ENCODE data around the gene TBX21. TPM values are rescaled to one million over a fixed set of nuclear protein-coding genes. Genes with fewer than 3 reads are reported as not detected.

The TBX21 gene
- total RNA-seq, 1 experiment from 2014 or later: 0.15 TPM

GRCh38 chr17:47720754-47721533, 12.1 kb upstream of the TBX21 start:
- peak overlapping the region; percentile 53 for H3K4me3 Mint-ChIP-seq
- no peaks in the 10 kb centered on the region for H3K9me3 Mint-ChIP-seq
- peaks cover 14% of the 10 kb centered on the region for H3K4me1 Mint-ChIP-seq
- no peak overlapping the region for H3K27ac Mint-ChIP-seq
- ATAC-seq (peak; percentile 72), DNase-seq (ENCODE audit: low spot score) (peak; percentile 59)
- ChIA-PET CTCF (interaction anchor here (1.3 to 1.7 kb wide), 2 partner anchors 12 to 21 kb away, joined by 7 to 9 read pairs; partner anchors contain the start of gene TBX21), POLR2A (no interaction called here)
- H3K36me3 Mint-ChIP-seq: no peaks in the 10 kb centered on the region
- peaks cover 61% of the 10 kb centered on the region for H3K27me3 Mint-ChIP-seq (ENCODE audit: low read depth)
- peak; percentile 90 for TF ChIP-seq NFE2L1 (CRISPR knock-in tag; IDR thresholded peaks at IDR 0.05)
- TF ChIP-seq GABPB1 (CRISPR knock-in tag; IDR thresholded peaks at IDR 0.05): no peak
- peak; percentile 89 for TF ChIP-seq TP53 (CRISPR knock-in tag; IDR thresholded peaks at IDR 0.05)
- TF ChIP-seq ZBTB21 (CRISPR knock-in tag; IDR thresholded peaks at IDR 0.05; ENCODE audit: borderline replicate concordance): peak; percentile 68; the same call in 1 of the 2 replicates
- no peak for TF ChIP-seq AR (CRISPR knock-in tag; IDR thresholded peaks at IDR 0.05)
- TF ChIP-seq JAZF1 (CRISPR knock-in tag; IDR thresholded peaks at IDR 0.05): no peak
- TF ChIP-seq IRF2 (CRISPR knock-in tag; IDR thresholded peaks at IDR 0.05; ENCODE audit: borderline replicate concordance, low read depth): no peak
- TF ChIP-seq NR1H2 (CRISPR knock-in tag; IDR thresholded peaks at IDR 0.05): 0 out of 2 replicates have a peak, but pooled peaks have one; percentile 56
- no peak for TF ChIP-seq STAT6 (CRISPR knock-in tag; conservative IDR thresholded peaks at IDR 0.05; ENCODE audit: low read depth)
- peak; percentile 46; the same call in 1 of the 2 replicates for TF ChIP-seq ZNF232 (CRISPR knock-in tag; IDR thresholded peaks at IDR 0.05)
- no peak for TF ChIP-seq CDX4 (CRISPR knock-in tag; IDR thresholded peaks at IDR 0.05; ENCODE audit: borderline replicate concordance)
- TF ChIP-seq TEAD1 (CRISPR knock-in tag; IDR thresholded peaks at IDR 0.05): peak; percentile 97
- 0 out of 2 replicates have a peak, but pooled peaks have one; percentile 51 for TF ChIP-seq ATF3 (CRISPR knock-in tag; conservative IDR thresholded peaks at IDR 0.05)
- TF ChIP-seq FOXP4 (CRISPR knock-in tag; IDR thresholded peaks at IDR 0.05): peak; percentile 89; the same call in 1 of the 2 replicates
- TF ChIP-seq MYBL2 (CRISPR knock-in tag; IDR thresholded peaks at IDR 0.05): peak; percentile 63; the same call in 1 of the 2 replicates
- TF ChIP-seq TCF7 (CRISPR knock-in tag; IDR thresholded peaks at IDR 0.05; ENCODE audit: low read depth): no peak; the same call in 1 of the 2 replicates
- TF ChIP-seq JUN (CRISPR knock-in tag; IDR thresholded peaks at IDR 0.05): peak; percentile 88; the same call in 1 of the 2 replicates
- peak; percentile 97 for TF ChIP-seq FOXP1 (CRISPR knock-in tag; IDR thresholded peaks at IDR 0.05; ENCODE audit: borderline replicate concordance)
- TF ChIP-seq IRF1 (CRISPR knock-in tag; IDR thresholded peaks at IDR 0.05): peak; percentile 92; the same call in 1 of the 2 replicates
- peak; percentile 67; the same call in 1 of the 2 replicates for TF ChIP-seq ATF2 (CRISPR knock-in tag; IDR thresholded peaks at IDR 0.05; ENCODE audit: borderline replicate concordance, low read depth)
- no peak for TF ChIP-seq E2F4 (CRISPR knock-in tag; IDR thresholded peaks at IDR 0.05; ENCODE audit: borderline replicate concordance, low read depth)
- TF ChIP-seq RORB (CRISPR knock-in tag; IDR thresholded peaks at IDR 0.05): no peak
- no peak for TF ChIP-seq ZNF396 (CRISPR knock-in tag; IDR thresholded peaks at IDR 0.05; ENCODE audit: borderline replicate concordance)
- TF ChIP-seq ELF4 (CRISPR knock-in tag; IDR thresholded peaks at IDR 0.05; ENCODE audit: low read depth): no peak
